ENCODE data around the gene USP47.

USP47 gene

DNA sequence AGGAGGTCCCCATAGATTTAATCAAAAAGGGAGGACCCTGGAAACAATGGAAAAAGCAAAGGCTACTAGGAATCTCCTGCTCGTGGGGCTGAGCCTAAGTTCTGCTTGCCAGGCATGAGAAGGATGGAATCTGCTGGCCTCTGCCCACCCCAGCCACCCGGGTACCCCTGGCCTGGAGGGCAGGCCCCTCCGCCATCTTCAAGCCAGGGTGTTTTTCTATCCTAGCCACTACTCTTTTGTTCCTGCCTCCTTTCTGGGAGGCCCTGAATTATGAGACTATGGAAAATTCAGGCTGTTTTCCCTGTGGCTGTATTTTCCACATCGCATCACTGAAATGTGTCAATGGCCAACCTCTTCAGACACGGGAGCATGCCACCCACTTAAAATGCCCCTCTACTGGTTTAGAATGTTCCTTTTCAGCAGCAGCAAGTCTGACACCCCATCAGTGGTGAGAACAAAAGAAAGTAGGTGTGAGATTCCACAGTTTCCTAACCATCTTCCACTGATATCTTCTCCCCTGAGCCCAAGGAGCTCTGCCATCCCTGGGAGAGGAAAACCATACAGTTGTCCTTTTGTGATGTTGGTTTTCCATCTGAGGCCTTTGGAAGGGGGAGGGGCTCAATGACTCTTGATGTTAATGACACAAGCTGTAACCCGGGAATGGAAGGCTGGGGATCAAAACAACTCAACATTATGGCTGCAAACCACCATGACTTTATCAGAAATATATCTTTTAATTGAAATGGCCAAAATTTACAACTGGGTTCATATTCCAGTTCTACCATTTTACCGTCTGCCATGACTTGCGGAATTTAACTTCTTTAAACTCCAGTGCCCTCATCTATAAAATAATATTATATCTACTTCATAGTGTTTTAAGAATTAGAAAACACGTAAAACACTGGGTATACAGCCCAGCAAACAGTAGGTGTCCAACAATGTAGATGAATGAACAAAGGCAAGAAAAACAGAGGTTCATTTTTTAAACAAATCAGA is 144.5 kb downstream of the USP47 start:
- no peak overlapping the region for H3K4me3 ChIP-seq (ENCODE audit: low read depth, low read length)
- no peak for DNase-seq (ENCODE audit: low read depth)
- TF ChIP-seq, protein P1, sequence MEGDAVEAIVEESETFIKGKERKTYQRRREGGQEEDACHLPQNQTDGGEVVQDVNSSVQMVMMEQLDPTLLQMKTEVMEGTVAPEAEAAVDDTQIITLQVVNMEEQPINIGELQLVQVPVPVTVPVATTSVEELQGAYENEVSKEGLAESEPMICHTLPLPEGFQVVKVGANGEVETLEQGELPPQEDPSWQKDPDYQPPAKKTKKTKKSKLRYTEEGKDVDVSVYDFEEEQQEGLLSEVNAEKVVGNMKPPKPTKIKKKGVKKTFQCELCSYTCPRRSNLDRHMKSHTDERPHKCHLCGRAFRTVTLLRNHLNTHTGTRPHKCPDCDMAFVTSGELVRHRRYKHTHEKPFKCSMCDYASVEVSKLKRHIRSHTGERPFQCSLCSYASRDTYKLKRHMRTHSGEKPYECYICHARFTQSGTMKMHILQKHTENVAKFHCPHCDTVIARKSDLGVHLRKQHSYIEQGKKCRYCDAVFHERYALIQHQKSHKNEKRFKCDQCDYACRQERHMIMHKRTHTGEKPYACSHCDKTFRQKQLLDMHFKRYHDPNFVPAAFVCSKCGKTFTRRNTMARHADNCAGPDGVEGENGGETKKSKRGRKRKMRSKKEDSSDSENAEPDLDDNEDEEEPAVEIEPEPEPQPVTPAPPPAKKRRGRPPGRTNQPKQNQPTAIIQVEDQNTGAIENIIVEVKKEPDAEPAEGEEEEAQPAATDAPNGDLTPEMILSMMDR (IDR thresholded peaks at IDR 0.05; ENCODE audit: insufficient read depth, low read depth, low read length, missing control alignments): no peak

DNA sequence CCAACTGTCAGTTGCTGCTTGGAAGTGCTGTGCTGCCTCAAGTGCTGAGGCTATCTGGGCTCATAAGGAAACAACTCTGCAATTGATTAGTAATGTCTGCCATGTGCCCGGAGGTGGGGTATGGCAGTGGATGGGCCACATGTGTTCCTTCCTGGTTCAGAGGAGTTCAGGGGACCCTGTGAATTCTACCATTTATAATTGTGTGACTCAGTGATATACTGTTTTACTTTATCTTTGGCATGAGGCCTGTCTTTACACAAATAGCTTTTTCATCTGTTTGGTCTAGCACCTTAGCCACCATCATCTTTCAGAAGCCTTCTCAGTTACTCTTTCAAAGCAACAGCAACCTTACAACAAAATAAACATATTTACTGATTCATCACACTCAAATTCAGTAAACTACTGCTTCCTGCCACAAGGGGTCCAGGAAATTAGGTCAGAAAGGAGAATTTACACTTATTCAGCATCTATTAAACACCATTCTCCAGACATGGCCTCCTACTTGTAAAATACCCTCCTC is 145.8 kb downstream of the USP47 start:
- no peak overlapping the region for H3K4me3 ChIP-seq (ENCODE audit: low read depth, low read length)
- peak; percentile 13 for DNase-seq (ENCODE audit: low read depth)
- TF ChIP-seq, protein P1 (IDR thresholded peaks at IDR 0.05; ENCODE audit: insufficient read depth, low read depth, low read length, missing control alignments): peak; percentile 21

GRCh38 chr11:11988099-11988651 is 146.4 kb downstream of the USP47 start:
- TF ChIP-seq, protein P1 (IDR thresholded peaks at IDR 0.05; ENCODE audit: insufficient read depth, low read depth, low read length, missing control alignments): no peak
- DNase-seq (ENCODE audit: low read depth): no peak
- no peak overlapping the region for H3K4me3 ChIP-seq (ENCODE audit: low read depth, low read length)

DNA sequence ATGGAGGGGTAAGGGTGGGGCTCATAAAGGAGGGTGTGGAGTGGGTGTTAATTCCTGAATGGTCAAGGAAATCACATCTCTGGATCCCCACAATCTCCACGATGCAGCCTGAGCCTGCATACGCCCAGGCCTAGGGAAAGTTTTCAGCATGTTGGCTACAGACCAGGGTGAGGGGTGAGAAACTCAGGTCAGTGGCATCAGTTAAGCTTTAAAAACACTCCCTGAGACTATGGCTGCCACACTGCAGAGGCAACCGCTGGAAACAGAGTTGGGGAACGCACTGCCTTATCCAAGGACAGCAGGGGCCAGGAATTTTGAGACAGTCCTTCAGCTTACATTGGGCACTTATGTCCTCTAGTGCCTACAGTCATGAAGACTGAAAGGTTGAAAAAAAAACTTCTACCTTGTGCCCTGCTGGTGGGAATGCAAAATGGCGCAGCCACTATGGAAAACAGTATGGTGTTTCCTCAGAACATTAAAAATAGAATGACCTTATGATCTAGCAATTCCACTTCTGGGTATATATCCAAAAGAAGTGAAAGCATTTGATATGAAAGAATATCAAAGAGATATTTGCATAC is 147.0 kb downstream of the USP47 start:
- TF ChIP-seq, protein P1 (IDR thresholded peaks at IDR 0.05; ENCODE audit: insufficient read depth, low read depth, low read length, missing control alignments): no peak
- no peak for DNase-seq (ENCODE audit: low read depth)
- H3K4me3 ChIP-seq (ENCODE audit: low read depth, low read length): no peak overlapping the region

- TF ChIP-seq, protein P1 (IDR thresholded peaks at IDR 0.05; ENCODE audit: insufficient read depth, low read depth, low read length, missing control alignments): no peak
- H3K4me3 ChIP-seq (ENCODE audit: low read depth, low read length): no peak overlapping the region
- no peak for DNase-seq (ENCODE audit: low read depth)
These were observed 148.3 kb downstream of the USP47 start for GRCh38 chr11:11989774-11990744.

All from GM12865 (cell line).